ENCODE data around the gene LRRC4.

DNA sequence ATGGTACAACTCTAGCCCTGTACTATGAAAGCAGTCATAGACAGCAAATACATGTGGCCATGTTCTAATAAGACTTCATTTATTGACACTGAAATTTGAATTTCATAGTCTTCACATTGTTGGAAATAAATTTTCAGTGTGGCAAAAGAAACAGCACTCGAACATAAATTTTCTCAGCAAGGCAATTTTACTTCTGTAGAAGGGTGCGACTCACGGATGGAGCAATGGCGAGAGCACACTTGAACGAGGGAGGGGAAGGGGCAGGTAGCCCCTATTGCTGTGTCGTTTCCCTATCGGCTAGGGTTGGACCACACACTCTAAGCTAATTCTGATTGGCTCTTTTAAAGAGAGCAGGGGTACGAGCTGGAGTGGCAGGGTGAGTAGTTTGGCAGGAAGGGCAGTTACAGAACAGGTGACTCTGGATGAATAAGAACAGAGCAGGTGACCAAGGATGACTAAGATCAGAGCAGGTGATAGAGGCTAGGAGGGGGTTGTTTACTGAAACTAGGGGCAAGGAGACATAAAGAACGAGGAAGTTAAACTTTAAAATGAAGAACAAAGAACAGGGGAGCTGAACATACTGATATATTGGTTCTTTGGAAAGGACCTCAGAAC is 52.0 kb downstream of the LRRC4 start:
- TF ChIP-seq, protein P1, sequence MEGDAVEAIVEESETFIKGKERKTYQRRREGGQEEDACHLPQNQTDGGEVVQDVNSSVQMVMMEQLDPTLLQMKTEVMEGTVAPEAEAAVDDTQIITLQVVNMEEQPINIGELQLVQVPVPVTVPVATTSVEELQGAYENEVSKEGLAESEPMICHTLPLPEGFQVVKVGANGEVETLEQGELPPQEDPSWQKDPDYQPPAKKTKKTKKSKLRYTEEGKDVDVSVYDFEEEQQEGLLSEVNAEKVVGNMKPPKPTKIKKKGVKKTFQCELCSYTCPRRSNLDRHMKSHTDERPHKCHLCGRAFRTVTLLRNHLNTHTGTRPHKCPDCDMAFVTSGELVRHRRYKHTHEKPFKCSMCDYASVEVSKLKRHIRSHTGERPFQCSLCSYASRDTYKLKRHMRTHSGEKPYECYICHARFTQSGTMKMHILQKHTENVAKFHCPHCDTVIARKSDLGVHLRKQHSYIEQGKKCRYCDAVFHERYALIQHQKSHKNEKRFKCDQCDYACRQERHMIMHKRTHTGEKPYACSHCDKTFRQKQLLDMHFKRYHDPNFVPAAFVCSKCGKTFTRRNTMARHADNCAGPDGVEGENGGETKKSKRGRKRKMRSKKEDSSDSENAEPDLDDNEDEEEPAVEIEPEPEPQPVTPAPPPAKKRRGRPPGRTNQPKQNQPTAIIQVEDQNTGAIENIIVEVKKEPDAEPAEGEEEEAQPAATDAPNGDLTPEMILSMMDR (IDR thresholded peaks at IDR 0.05), result no peak
- TF ChIP-seq TAF1 (IDR thresholded peaks at IDR 0.05; ENCODE audit: borderline replicate concordance, low read depth, low read length), result no peak
